ENCODE results near the gene HOXB8. TPM values are rescaled to one million over a fixed set of nuclear protein-coding genes. Genes with fewer than 3 reads are reported as not detected.

Gene HOXB8
- total and polyA plus RNA-seq, 2 experiments from 2014 or later = not detected

DNA sequence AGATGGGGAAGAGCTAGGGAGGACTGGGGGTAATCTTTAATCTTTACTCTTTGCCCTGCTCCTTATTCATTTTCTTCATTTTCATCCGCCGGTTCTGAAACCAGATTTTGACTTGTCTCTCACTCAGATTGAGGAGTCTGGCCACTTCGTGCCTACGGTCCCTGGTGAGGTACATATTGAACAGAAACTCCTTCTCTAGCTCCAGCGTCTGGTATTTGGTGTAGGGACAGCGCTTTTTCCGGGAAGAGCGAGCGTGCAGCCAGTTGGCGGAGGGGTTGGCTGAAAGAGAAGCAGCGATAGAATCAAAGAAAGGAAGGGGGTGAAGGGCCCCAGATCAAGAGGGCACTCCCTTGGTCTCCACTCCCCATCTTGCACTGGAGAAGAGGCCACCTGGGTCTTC lies 7.8 kb upstream of the HOXB8 start:
- DNase-seq (ENCODE audit: low spot score) = no peak
- H3K9me3 Mint-ChIP-seq = peaks cover 4% of the 10 kb centered on the region; the same call in 2 of the 3 replicates
- no peak for ATAC-seq
- Histone ChIP-seq H3K4me3 (no peak overlapping the region), H3K79me2 (replicated peaks; ENCODE audit: insufficient read depth) (no peaks in the 10 kb centered on the region), H4K20me1 (replicated peaks; ENCODE audit: insufficient read depth) (peaks cover 50% of the 10 kb centered on the region), H3K27ac (ENCODE audit: low read depth) (no peak overlapping the region), H3K27me3 (ENCODE audit: insufficient read depth) (peaks cover 100% of the 10 kb centered on the region), H3K4me1 (ENCODE audit: insufficient read depth) (peaks cover 32% of the 10 kb centered on the region), H3K36me3 (ENCODE audit: insufficient read depth) (no peaks in the 10 kb centered on the region), H3F3A (replicated peaks; ENCODE audit: low read depth) (peaks cover 44% of the 10 kb centered on the region), H2AFZ (no peak overlapping the region), H3K9me2 (ENCODE audit: insufficient read depth) (no peaks in the 10 kb centered on the region), H3K4me2 (no peak overlapping the region)
- H3K27ac Mint-ChIP-seq = no peak overlapping the region
- TF ChIP-seq EZH2 (IDR thresholded peaks at IDR 0.05; ENCODE audit: low read depth, unreplicated experiment) = peak; percentile 95
- TF ChIP-seq, protein P1, sequence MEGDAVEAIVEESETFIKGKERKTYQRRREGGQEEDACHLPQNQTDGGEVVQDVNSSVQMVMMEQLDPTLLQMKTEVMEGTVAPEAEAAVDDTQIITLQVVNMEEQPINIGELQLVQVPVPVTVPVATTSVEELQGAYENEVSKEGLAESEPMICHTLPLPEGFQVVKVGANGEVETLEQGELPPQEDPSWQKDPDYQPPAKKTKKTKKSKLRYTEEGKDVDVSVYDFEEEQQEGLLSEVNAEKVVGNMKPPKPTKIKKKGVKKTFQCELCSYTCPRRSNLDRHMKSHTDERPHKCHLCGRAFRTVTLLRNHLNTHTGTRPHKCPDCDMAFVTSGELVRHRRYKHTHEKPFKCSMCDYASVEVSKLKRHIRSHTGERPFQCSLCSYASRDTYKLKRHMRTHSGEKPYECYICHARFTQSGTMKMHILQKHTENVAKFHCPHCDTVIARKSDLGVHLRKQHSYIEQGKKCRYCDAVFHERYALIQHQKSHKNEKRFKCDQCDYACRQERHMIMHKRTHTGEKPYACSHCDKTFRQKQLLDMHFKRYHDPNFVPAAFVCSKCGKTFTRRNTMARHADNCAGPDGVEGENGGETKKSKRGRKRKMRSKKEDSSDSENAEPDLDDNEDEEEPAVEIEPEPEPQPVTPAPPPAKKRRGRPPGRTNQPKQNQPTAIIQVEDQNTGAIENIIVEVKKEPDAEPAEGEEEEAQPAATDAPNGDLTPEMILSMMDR (conservative IDR thresholded peaks at IDR 0.05; ENCODE audit: low read depth in 2 of 2) = no peak
- TF ChIP-seq POLR2AphosphoS5 (IDR thresholded peaks at IDR 0.05; ENCODE audit: low read depth) = no peak
- no peak overlapping the region for H3K4me3 Mint-ChIP-seq
- H3K27me3 Mint-ChIP-seq (ENCODE audit: insufficient read depth, low read depth, poor library complexity) = peaks cover 97% of the 10 kb centered on the region
- H3K36me3 Mint-ChIP-seq (ENCODE audit: low read depth) = peaks cover 3% of the 10 kb centered on the region; the same call in 2 of the 3 replicates
- H3K4me1 Mint-ChIP-seq = peaks cover 26% of the 10 kb centered on the region

GRCh38 chr17:48621410-48622392 lies 6.6 kb upstream of the HOXB8 start:
- Histone ChIP-seq H3K4me3 (no peak overlapping the region), H3K27ac (ENCODE audit: low read depth) (no peak overlapping the region), H3K4me2 (no peak overlapping the region), H3K9me2 (ENCODE audit: insufficient read depth) (no peaks in the 10 kb centered on the region), H3K36me3 (ENCODE audit: insufficient read depth) (no peaks in the 10 kb centered on the region), H3K79me2 (replicated peaks; ENCODE audit: insufficient read depth) (no peaks in the 10 kb centered on the region), H4K20me1 (replicated peaks; ENCODE audit: insufficient read depth) (peaks cover 51% of the 10 kb centered on the region), H3K4me1 (ENCODE audit: insufficient read depth) (peaks cover 29% of the 10 kb centered on the region), H2AFZ (no peak overlapping the region), H3F3A (replicated peaks; ENCODE audit: low read depth) (peaks cover 42% of the 10 kb centered on the region), H3K27me3 (ENCODE audit: insufficient read depth) (peaks cover 100% of the 10 kb centered on the region)
- Mint-ChIP-seq H3K4me1 (peaks cover 21% of the 10 kb centered on the region), H3K27ac (no peak overlapping the region), H3K27me3 (ENCODE audit: insufficient read depth, low read depth, poor library complexity) (peaks cover 97% of the 10 kb centered on the region), H3K9me3 (peaks cover 8% of the 10 kb centered on the region; the same call in 2 of the 3 replicates), H3K36me3 (ENCODE audit: low read depth) (peaks cover 3% of the 10 kb centered on the region; the same call in 2 of the 3 replicates), H3K4me3 (peak overlapping the region; percentile 6; the same call in 1 of the 3 replicates)
- ATAC-seq (no peak), DNase-seq (ENCODE audit: low spot score) (no peak)
- no peak for TF ChIP-seq POLR2AphosphoS5 (IDR thresholded peaks at IDR 0.05; ENCODE audit: low read depth)
- no peak for TF ChIP-seq STAT1 (IDR thresholded peaks at IDR 0.05; ENCODE audit: unreplicated experiment)
- peak; percentile 81 for TF ChIP-seq EZH2phosphoT487 (IDR thresholded peaks at IDR 0.05; ENCODE audit: unreplicated experiment)
- TF ChIP-seq, protein P2, sequence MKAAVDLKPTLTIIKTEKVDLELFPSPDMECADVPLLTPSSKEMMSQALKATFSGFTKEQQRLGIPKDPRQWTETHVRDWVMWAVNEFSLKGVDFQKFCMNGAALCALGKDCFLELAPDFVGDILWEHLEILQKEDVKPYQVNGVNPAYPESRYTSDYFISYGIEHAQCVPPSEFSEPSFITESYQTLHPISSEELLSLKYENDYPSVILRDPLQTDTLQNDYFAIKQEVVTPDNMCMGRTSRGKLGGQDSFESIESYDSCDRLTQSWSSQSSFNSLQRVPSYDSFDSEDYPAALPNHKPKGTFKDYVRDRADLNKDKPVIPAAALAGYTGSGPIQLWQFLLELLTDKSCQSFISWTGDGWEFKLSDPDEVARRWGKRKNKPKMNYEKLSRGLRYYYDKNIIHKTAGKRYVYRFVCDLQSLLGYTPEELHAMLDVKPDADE (IDR thresholded peaks at IDR 0.05) = no peak
- no peak for TF ChIP-seq ZNF462 (CRISPR knock-in tag; IDR thresholded peaks at IDR 0.05)
- no peak for TF ChIP-seq ZNF331 (CRISPR knock-in tag; IDR thresholded peaks at IDR 0.05; ENCODE audit: low read depth)
- no peak for TF ChIP-seq NANOG (IDR thresholded peaks at IDR 0.05; ENCODE audit: borderline replicate concordance)
